Astrocyte (in vitro differentiated cells and primary cell): ENCODE data around the gene CBARP. TPM values are rescaled to one million over a fixed set of nuclear protein-coding genes. Genes with fewer than 3 reads are reported as not detected.

Source experiments
- DNase-seq: peaks from one replicate; pipeline ENCODE4 v3.0.0-alpha.2; 2010; ENCODE audit warnings: low read depth
- FAIRE-seq: peaks from 2 replicates; lab custom pipeline; 2011; peaks lifted over from hg19 to GRCh38; lab: Jason Lieb, UNC
- H2AFZ ChIP-seq: 2 replicates; pipeline ENCODE4 v1.6.0; 2012; ENCODE audit warnings: low read depth, low read length, inconsistent platforms
- H3K27ac ChIP-seq: 2 replicates; pipeline ENCODE4 v1.5.1; 2011; ENCODE audit warnings: low read depth, low read length, inconsistent platforms
- H3K27me3 ChIP-seq: 2 replicates; pipeline ENCODE4 v1.6.0; 2011; ENCODE audit warnings: low read length, inconsistent platforms; ENCODE audit not compliant: insufficient read depth
- H3K36me3 ChIP-seq: 2 replicates; pipeline ENCODE4 v1.5.1; 2011; ENCODE audit warnings: low read length, inconsistent platforms; ENCODE audit not compliant: insufficient read depth
- H3K4me1 ChIP-seq: 2 replicates; pipeline ENCODE4 v1.5.1; 2011; ENCODE audit warnings: low read length, inconsistent platforms; ENCODE audit not compliant: insufficient read depth
- H3K4me2 ChIP-seq: 2 replicates; pipeline ENCODE4 v1.6.0; 2012; ENCODE audit warnings: low read length, inconsistent platforms
- H3K4me3 ChIP-seq: 2 replicates; pipeline ENCODE4 v1.5.1; 2011; ENCODE audit warnings: low read depth, mild to moderate bottlenecking, low read length, inconsistent platforms; ENCODE audit not compliant: insufficient read depth
- H3K79me2 ChIP-seq: 2 replicates; pipeline ENCODE4 v1.6.0; 2012; ENCODE audit warnings: mild to moderate bottlenecking, low read length, inconsistent platforms; ENCODE audit not compliant: insufficient read depth
- H3K9ac ChIP-seq: 2 replicates; pipeline ENCODE4 v1.6.0; 2012; ENCODE audit warnings: mild to moderate bottlenecking, low read length, inconsistent platforms
- H3K9me3 ChIP-seq: 2 replicates; pipeline ENCODE4 v1.5.1; 2012; ENCODE audit warnings: low read depth, mild to moderate bottlenecking, low read length, inconsistent platforms; ENCODE audit not compliant: insufficient read depth
- H4K20me1 ChIP-seq: 2 replicates; pipeline ENCODE4 v1.6.0; 2012; ENCODE audit warnings: low read length, inconsistent platforms; ENCODE audit not compliant: insufficient read depth
- H3K27ac Mint-ChIP-seq: one replicate; pipeline ENCODE4 v1.8.0; 2021; ENCODE audit warnings: mild to moderate bottlenecking, mixed read lengths; ENCODE audit not compliant: unreplicated experiment
- H3K27me3 Mint-ChIP-seq: one replicate; pipeline ENCODE4 v1.8.0; 2021; ENCODE audit warnings: low read depth, mixed read lengths; ENCODE audit not compliant: unreplicated experiment
- H3K36me3 Mint-ChIP-seq: one replicate; pipeline ENCODE4 v1.8.0; 2021; ENCODE audit warnings: low read depth, mixed read lengths; ENCODE audit not compliant: unreplicated experiment
- H3K4me1 Mint-ChIP-seq: one replicate; pipeline ENCODE4 v1.8.0; 2021; ENCODE audit warnings: low read depth, mixed read lengths; ENCODE audit not compliant: unreplicated experiment
- H3K4me3 Mint-ChIP-seq: one replicate; pipeline ENCODE4 v1.8.0; 2021; ENCODE audit warnings: mild to moderate bottlenecking, moderate library complexity, mixed read lengths; ENCODE audit not compliant: unreplicated experiment
- H3K9me3 Mint-ChIP-seq: one replicate; pipeline ENCODE4 v1.8.0; 2021; ENCODE audit warnings: mild to moderate bottlenecking, mixed read lengths; ENCODE audit not compliant: unreplicated experiment
- EZH2 ChIP-seq: IDR thresholded peaks from 2 replicates; pipeline ENCODE4 v1.6.1; 2012; ENCODE audit warnings: mild to moderate bottlenecking, low read length, inconsistent platforms; ENCODE audit not compliant: insufficient read depth
- total RNA-seq: library from RNA; stranded (reverse); gene quantifications from 2 replicates; pipeline ENCODE4 v1.2.1, GENCODE V29; 2021
- TF ChIP-seq, protein P1 (sequence below): IDR thresholded peaks from 2 replicates; pipeline ENCODE4 v1.5.1; 2011; ENCODE audit warnings: low read depth, mild to moderate bottlenecking, inconsistent platforms, low read length, moderate library complexity; ENCODE audit not compliant: insufficient read depth

CBARP gene
- total RNA-seq, 1 donor from 2014 or later, result 19.8 TPM

DNA sequence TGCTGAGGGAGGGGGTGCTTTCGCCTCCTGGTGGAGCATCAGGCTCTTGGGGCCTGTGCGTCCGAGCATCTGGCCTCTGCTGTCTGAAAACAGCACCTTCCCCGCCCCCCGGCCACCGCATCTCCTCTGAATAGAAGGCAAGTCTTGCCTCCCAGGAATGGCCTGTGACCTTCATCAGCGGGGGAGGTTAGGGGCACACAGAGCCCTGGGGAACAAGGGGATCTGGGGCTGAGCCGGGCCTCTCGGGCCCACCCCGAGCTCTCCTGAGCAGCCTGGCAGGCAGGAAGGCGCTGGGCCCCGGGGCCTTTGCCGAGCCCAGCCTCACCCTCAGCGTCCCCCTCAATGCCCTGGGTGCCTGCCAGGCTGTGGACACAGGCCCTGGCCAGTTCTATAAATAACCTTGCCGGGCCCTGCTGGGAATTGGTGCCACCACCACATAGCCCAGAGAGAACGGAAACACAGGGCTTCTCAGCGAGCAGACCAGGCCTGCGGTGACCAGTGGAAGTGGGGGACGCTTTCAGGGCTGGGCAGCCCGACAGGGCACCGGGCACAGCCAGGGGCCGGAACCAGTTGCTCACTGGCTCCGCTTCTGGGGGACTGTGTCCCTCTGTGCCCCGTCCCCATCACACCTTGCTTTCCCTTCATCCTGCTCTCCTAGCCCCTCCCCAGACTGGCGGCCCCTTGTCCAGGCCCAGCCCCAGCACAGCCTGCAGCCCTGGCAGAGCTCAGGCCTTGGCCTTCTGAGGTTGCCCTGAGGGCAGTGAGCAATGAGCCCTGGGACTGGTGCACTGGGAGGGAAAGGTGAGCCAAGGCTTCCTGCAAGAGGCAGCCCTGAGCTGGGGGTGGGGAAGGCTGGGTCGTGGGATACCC is 22.7 kb downstream of the CBARP start:
- Mint-ChIP-seq H3K4me3 (no peak overlapping the region), H3K27me3 (no peaks in the 10 kb centered on the region), H3K36me3 (peaks cover 4% of the 10 kb centered on the region), H3K4me1 (peaks cover 26% of the 10 kb centered on the region), H3K9me3 (no peaks in the 10 kb centered on the region), H3K27ac (no peak overlapping the region)
- no peaks in the 10 kb centered on the region for H3K9me3 ChIP-seq
- TF ChIP-seq, protein P1, sequence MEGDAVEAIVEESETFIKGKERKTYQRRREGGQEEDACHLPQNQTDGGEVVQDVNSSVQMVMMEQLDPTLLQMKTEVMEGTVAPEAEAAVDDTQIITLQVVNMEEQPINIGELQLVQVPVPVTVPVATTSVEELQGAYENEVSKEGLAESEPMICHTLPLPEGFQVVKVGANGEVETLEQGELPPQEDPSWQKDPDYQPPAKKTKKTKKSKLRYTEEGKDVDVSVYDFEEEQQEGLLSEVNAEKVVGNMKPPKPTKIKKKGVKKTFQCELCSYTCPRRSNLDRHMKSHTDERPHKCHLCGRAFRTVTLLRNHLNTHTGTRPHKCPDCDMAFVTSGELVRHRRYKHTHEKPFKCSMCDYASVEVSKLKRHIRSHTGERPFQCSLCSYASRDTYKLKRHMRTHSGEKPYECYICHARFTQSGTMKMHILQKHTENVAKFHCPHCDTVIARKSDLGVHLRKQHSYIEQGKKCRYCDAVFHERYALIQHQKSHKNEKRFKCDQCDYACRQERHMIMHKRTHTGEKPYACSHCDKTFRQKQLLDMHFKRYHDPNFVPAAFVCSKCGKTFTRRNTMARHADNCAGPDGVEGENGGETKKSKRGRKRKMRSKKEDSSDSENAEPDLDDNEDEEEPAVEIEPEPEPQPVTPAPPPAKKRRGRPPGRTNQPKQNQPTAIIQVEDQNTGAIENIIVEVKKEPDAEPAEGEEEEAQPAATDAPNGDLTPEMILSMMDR, result no peak
- no peak for TF ChIP-seq EZH2
- H3K4me3 ChIP-seq, result no peak overlapping the region
- peaks cover 85% of the 10 kb centered on the region for H3K79me2 ChIP-seq
- no peak for FAIRE-seq
- H3K36me3 ChIP-seq, result no peaks in the 10 kb centered on the region
- H3K4me1 ChIP-seq, result peaks cover 42% of the 10 kb centered on the region
- H3K27ac ChIP-seq, result peak overlapping the region; percentile 27
- no peak for DNase-seq
- H4K20me1 ChIP-seq, result peaks cover 66% of the 10 kb centered on the region
- peak overlapping the region; percentile 69 for H3K9ac ChIP-seq
- H3K27me3 ChIP-seq, result no peaks in the 10 kb centered on the region
- H3K4me2 ChIP-seq, result peak overlapping the region; percentile 5
- H2AFZ ChIP-seq, result no peak overlapping the region

DNA sequence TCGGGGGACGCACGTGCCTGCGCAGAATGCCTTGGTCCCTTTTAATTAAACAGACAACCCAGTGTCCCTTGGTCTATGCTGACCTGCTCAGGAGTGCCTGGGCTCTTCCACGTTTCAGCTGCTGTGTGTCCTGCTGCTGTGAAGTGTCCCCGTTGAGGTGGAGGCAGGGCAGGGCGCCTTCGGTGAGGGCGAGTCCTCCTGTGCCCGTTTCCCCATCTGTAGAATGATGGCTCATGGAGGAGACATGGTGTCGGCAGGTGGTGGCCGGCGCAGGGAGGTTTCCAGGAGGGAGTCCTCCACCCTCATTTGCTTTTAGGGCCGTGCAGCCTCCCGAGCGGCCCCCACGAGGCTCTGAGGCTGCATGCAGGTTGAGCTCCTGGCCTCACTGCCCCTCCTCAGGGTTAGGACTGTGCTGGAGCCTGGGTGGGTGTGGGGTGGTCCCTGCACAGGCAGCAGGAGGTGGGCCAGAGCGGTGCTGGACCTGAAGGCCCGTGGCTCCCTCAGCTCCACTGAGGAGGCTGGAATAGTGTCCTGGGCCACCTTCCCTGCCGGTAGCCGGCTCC is 23.4 kb downstream of the CBARP start:
- H3K4me1 ChIP-seq, result peaks cover 49% of the 10 kb centered on the region
- Mint-ChIP-seq H3K27ac (peak overlapping the region; percentile 87), H3K4me3 (peak overlapping the region; percentile 50), H3K36me3 (peaks cover 6% of the 10 kb centered on the region), H3K9me3 (no peaks in the 10 kb centered on the region), H3K27me3 (no peaks in the 10 kb centered on the region), H3K4me1 (peaks cover 31% of the 10 kb centered on the region)
- no peaks in the 10 kb centered on the region for H3K9me3 ChIP-seq
- H3K79me2 ChIP-seq, result peaks cover 87% of the 10 kb centered on the region
- no peak overlapping the region for H3K4me3 ChIP-seq
- peak overlapping the region; percentile 27 for H3K27ac ChIP-seq
- H3K9ac ChIP-seq, result peak overlapping the region; percentile 69
- H2AFZ ChIP-seq, result no peak overlapping the region
- H3K4me2 ChIP-seq, result peak overlapping the region; percentile 5
- no peak for FAIRE-seq
- no peaks in the 10 kb centered on the region for H3K36me3 ChIP-seq
- no peaks in the 10 kb centered on the region for H3K27me3 ChIP-seq
- H4K20me1 ChIP-seq, result peaks cover 69% of the 10 kb centered on the region
- TF ChIP-seq EZH2, result no peak
- TF ChIP-seq, protein P1, result no peak
- DNase-seq, result no peak
